ENCODE measurements around the gene SLC2A9.

The SLC2A9 gene

GRCh38 chr4:10018818-10019461 is 2.4 kb downstream of the SLC2A9 start:
- DNase-seq, result peak; percentile 95

GRCh38 chr4:10017037-10017893 is 4.0 kb downstream of the SLC2A9 start:
- DNase-seq, result no peak

- no peak for DNase-seq
Observed at GRCh38 chr4:10016169-10016568, 5.1 kb downstream of the SLC2A9 start.

- no peak for DNase-seq
Observed at GRCh38 chr4:10015140-10015753, 6.0 kb downstream of the SLC2A9 start.

GRCh38 chr4:10013722-10014121 is 7.6 kb downstream of the SLC2A9 start:
- peak; percentile 40 for DNase-seq

- DNase-seq, result no peak
Observed at GRCh38 chr4:10011885-10012284, 9.4 kb downstream of the SLC2A9 start.

GRCh38 chr4:10011277-10011676 is 10.0 kb downstream of the SLC2A9 start:
- DNase-seq, result no peak

GRCh38 chr4:10009861-10010500 is 11.3 kb downstream of the SLC2A9 start:
- DNase-seq, result no peak

GRCh38 chr4:10008609-10009005 is 12.7 kb downstream of the SLC2A9 start:
- no peak for DNase-seq

- no peak for DNase-seq
Observed at GRCh38 chr4:10007793-10008608, 13.3 kb downstream of the SLC2A9 start.

GRCh38 chr4:10007436-10007740 is 13.9 kb downstream of the SLC2A9 start:
- no peak for DNase-seq

- peak; percentile 30 for DNase-seq
Observed at GRCh38 chr4:10006601-10007435, 14.5 kb downstream of the SLC2A9 start.

GRCh38 chr4:10006231-10006600 is 15.1 kb downstream of the SLC2A9 start:
- DNase-seq, result peak; percentile 83

- DNase-seq, result no peak
Observed at GRCh38 chr4:10005632-10006031, 15.7 kb downstream of the SLC2A9 start.

- no peak for DNase-seq
Observed at GRCh38 chr4:10003666-10004065, 17.6 kb downstream of the SLC2A9 start.

GRCh38 chr4:10002278-10002677 is 19.0 kb downstream of the SLC2A9 start:
- no peak for DNase-seq

GRCh38 chr4:10001757-10002156 is 19.5 kb downstream of the SLC2A9 start:
- DNase-seq, result no peak

GRCh38 chr4:9999956-10000561 is 21.2 kb downstream of the SLC2A9 start:
- no peak for DNase-seq

- no peak for DNase-seq
Observed at GRCh38 chr4:9997886-9998285, 23.4 kb downstream of the SLC2A9 start.

- DNase-seq, result no peak
Observed at GRCh38 chr4:9996319-9997110, 24.8 kb downstream of the SLC2A9 start.
